ENCODE data around the gene ARHGAP22.
"Not testable (repeated sequence)": the region's sequence is repeated elsewhere in the genome, so short reads cannot be mapped to it uniquely, and the experiment has no call there.

Gene ARHGAP22

DNA sequence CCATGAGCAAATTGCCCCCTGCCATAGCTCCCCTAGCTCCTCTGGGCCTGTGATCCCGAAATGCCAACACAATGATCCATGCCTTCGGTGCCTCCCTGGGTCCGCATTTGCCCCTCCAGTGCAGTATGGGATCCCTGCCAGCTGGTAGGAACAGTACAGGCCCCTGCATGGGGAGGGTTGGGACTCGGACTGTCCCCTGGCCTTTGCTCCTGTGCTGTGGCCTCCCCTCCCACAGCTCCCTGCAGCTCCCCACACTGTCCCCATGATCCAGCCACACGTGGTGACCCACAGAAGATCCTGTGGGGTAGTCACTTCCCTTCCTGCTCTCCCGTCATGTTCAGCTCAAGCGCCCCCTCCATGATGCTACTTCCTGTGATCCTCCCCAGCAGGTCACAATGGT, 158.1 kb downstream of the ARHGAP22 start:
- DNase-seq, result no peak

- no peak for DNase-seq
Observed at GRCh38 chr10:48445932-48446331, 158.9 kb downstream of the ARHGAP22 start.

- no peak for DNase-seq
Observed at GRCh38 chr10:48444861-48445841, 159.7 kb downstream of the ARHGAP22 start.

GRCh38 chr10:48444266-48444665, 160.6 kb downstream of the ARHGAP22 start:
- DNase-seq, result no peak

GRCh38 chr10:48442809-48443177, 162.1 kb downstream of the ARHGAP22 start:
- DNase-seq, result no peak

GRCh38 chr10:48442090-48442808, 162.6 kb downstream of the ARHGAP22 start:
- DNase-seq, result no peak

DNA sequence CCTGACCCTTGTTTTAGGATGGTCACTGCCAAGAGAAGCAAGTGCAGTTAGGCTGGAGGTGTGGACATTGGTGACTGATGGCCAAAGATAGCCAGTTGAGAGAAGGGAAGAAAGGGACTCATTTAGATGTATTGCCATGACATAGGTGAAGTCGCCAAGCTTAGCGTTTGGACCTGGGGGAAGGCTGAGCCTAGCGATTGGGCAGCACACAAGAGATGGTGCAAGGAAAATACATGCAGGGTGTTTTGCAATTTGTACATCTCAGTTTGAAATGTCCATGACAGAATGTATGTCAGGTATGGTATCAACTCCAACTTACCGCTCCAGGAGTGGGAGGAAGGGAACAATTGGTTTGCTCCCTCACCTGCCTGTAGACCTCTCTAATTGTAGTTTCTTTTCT, 164.1 kb downstream of the ARHGAP22 start:
- DNase-seq, result no peak

DNA sequence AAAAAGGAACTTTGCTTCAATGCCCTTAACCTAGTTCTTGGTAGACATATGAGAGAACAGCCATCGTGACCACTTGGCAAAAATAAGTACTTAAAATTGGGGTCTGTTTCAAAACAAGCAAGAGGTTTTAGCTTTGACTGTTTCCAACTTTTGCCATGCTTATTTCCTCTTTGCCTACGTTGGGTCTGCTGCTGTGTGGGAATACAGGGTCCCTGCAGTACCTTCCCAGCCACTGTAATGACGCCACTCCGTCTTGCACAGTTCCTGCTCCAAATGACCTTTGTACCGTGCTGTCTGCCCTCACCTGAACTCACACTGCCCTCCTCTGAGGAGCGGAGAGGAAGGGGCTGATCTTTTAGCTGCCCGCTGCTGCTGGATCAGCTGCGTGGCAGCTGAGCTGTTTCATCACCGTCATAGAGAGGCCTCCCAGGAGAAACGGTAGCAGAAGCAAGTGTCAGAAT, 165.3 kb downstream of the ARHGAP22 start:
- no peak for DNase-seq

GRCh38 chr10:48439031-48439430, 165.8 kb downstream of the ARHGAP22 start:
- no peak for DNase-seq

DNA sequence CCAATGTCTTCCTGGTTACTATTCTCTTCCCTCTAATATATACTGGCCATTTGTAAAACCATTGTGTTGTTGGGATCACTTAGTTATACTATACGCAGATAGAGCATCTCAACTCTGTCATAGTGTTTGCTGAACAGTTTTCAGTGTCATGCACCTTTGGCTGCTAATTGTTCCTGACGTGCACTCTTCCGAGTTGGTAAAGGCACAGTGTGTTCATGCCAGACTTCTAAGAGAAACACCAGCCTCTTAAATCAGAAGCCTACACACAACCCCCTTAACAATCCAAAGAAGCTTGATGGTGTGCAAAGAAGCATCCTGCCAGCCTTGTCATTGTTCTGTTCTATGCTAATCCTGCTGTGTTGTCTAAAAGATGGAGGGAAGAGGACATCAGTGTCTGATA, 167.3 kb downstream of the ARHGAP22 start:
- no peak for DNase-seq

DNA sequence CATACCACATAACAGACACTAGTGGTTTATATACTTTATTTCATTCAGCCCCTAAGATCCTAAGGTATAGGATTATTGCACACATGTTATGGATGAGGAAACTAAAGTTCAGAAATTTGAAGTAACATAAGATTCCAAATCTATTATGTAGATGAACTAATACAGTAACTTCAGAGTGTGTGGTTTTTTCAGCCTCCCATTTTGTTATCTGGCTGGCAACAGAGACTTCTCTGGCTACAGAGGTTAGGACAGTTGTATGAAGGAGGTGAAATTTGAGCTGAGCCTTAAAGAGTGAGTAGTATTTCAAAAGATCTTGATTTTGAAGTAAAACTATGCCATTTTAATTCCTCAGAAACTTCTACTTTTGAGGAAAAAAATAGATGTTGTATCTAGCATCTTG, 173.0 kb downstream of the ARHGAP22 start:
- DNase-seq, result no peak

DNA sequence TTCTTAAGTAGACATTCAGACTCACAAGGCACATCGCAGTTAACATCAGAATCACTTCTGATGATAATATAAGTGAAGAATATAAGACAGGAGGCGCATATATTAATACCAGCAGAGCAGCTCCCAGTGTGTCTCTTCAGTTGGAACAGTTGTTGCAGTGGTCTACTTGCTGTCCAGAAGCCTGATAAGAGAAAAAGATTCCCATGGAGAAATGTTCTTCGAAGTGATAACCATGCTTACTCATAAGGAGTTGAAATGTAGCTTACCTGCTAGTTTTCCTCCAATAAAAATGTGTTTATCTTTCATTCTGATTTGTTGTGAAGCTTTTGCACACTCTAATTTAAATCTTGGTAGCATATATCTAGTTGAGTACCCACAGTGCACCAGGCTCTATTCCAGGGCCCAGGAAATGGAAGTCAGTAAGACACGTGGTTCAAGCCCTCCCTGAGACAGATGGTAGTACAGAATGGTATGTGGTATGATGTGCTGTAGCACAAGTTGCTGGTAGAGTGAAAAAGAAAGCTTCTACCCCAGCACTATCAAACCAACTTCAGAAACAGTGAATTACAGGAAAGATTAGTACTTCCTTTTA, 174.4 kb downstream of the ARHGAP22 start:
- no peak for DNase-seq

DNA sequence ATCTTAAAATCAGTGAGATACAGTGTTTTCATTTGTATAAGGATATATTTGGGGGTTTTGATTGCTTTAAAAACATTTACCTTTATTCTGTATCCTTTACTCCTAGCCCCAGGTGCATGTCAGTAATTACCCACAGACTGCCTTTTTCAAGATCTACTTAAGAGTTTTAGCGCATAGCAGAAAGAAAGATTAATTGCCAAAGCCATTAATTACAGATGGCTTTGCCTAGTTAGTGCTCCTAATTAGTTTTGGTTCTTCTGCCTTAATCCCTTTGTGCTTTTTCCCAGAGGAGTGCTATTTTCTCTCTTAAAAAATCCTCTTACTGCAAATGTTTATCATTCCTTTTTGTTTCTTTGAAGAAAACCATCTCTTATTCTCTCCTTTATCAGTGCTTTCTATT, 175.6 kb downstream of the ARHGAP22 start:
- DNase-seq, result no peak

GRCh38 chr10:48428896-48429295, 176.0 kb downstream of the ARHGAP22 start:
- no peak for DNase-seq

DNA sequence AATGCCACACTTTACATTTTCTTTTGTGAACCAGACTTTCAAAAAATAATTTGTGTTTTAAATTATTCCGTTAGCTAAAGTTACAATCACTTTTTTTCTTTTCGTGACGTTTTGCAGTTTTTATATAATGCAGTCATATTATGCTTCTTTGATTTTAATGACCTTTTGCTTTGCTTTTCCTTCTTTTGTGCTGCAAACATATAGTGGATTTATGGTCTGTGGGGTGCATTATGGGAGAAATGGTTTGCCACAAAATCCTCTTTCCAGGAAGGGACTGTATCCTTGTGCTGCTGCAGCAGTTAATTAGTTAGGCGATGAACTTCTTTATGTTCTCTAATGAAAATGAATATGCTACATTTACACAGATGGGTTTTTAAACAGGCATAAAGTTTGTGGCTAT, 181.0 kb downstream of the ARHGAP22 start:
- DNase-seq, result no peak

DNA sequence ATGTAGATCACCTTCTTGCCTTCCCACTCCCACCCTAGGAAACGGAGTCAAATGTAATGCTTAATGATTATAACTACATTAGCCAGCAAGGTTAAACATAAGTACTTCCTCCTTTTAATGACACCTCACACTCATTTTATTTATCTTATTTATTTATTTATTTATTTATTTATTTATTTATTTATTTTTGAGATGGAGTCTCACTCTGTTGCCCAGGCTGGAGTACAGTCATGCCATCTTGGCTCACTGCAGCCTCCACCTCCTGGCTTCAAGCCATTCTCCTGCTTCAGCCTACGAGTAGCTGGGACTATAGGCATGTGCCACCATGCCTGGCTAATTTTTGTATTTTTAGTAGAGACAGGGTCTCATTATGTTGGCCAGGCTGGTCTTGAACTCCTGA, 183.0 kb downstream of the ARHGAP22 start:
- not testable (repeated sequence) for DNase-seq

DNA sequence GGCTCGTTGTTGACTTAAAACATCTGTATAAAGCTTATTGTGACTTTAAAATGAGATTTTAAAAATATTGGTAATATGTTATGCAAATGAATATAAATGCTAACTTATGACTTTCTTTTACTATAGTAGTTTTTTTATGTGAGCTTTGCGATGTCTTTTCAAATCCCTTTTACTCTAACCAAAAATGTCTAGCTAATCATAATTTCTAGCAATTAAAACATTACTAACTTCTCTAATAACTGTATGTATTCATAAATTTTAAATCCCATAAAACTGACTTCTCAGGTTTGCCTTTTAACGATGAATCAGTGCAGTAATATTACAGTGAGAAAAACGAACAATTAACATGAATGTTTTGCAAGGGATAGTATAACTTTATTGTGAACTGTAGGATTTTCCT, 185.2 kb downstream of the ARHGAP22 start:
- DNase-seq, result no peak

GRCh38 chr10:48418189-48418788, 186.6 kb downstream of the ARHGAP22 start:
- no peak for DNase-seq

- no peak for DNase-seq
Observed at GRCh38 chr10:48417374-48417773, 187.5 kb downstream of the ARHGAP22 start.

- no peak for DNase-seq
Observed at GRCh38 chr10:48416584-48417232, 188.2 kb downstream of the ARHGAP22 start.

DNA sequence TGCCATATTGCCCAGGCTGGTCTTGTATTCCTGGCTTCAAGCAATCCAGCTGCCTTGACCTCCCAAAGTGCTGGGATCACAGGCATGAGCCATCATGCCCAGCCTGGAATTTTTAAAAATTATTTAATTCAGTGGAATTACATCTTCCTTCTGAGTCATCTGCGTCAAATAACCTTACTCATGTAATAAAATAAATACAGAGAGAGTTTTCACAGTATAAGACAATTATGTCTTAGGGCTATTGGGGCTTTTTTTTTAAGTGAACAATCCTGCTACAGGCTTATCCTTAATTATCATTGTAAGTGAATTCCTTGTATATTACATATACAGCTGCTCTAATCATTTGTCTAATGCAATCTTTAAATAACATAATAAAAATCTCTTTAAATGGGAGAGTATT, 190.1 kb downstream of the ARHGAP22 start:
- DNase-seq, result no peak

DNA sequence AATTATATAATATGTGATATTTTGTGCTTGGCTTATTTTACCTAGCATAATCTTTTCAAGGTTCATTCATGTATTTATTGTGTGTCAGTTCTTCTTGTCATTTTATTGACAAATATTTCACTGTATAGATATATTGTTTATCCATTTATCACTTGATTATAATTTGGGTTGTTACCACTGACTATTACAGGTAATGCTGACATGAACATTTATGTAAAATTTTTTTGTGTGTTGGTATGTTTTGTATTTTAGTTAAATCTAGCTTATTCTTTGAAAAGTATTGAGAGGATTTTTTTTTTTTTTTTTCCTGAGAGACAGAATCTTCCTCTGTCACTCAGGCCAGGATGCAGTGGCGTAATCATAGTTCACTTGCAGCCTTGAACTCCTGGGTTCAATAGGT, 190.7 kb downstream of the ARHGAP22 start:
- DNase-seq, result no peak

DNA sequence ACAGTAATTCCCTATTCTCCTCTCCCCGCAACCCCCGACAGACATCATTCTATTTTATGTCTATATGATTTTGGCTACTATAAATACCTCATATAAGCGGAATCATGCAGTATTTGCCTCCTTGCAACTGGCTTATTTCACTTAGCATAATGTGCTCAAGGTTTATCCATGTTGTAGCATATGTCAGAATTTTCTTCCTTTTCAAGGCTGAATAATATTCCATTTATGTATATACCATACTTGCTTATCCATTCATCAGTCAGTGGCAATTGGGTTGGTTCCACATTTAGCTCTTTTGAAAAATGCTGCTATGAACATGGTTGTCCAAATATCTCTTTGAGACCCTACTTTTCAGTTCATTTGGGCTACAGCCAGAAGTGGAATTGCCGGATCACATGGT, 191.9 kb downstream of the ARHGAP22 start:
- no peak for DNase-seq
